Measurements from ENCODE around the gene KCNMA1.

KCNMA1 gene

DNA sequence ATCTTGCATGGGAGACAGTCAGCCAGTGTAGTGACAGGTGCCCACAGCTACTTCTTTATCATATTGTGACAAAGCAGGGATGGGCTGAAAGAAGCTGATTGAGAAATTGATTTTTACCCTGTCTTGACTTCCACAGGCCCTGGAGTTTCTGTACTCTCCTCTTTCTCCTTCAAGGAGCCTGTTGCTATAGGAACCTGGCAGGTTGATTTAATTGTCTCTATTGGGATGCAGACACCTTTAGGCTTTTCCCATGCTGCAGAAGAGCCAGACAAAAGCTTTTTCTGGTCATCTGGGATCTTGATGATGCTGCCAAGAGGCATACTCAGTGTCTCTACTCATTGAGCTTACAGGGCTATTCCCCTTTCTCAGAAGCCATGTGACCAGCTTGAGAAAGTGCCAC is 754.8 kb downstream of the KCNMA1 start:
- H3K27ac ChIP-seq = no peak overlapping the region
- TF ChIP-seq, protein P1, sequence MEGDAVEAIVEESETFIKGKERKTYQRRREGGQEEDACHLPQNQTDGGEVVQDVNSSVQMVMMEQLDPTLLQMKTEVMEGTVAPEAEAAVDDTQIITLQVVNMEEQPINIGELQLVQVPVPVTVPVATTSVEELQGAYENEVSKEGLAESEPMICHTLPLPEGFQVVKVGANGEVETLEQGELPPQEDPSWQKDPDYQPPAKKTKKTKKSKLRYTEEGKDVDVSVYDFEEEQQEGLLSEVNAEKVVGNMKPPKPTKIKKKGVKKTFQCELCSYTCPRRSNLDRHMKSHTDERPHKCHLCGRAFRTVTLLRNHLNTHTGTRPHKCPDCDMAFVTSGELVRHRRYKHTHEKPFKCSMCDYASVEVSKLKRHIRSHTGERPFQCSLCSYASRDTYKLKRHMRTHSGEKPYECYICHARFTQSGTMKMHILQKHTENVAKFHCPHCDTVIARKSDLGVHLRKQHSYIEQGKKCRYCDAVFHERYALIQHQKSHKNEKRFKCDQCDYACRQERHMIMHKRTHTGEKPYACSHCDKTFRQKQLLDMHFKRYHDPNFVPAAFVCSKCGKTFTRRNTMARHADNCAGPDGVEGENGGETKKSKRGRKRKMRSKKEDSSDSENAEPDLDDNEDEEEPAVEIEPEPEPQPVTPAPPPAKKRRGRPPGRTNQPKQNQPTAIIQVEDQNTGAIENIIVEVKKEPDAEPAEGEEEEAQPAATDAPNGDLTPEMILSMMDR (IDR thresholded peaks at IDR 0.05) = no peak
- TF ChIP-seq ZFX (IDR thresholded peaks at IDR 0.05; ENCODE audit: borderline replicate concordance) = no peak

DNA sequence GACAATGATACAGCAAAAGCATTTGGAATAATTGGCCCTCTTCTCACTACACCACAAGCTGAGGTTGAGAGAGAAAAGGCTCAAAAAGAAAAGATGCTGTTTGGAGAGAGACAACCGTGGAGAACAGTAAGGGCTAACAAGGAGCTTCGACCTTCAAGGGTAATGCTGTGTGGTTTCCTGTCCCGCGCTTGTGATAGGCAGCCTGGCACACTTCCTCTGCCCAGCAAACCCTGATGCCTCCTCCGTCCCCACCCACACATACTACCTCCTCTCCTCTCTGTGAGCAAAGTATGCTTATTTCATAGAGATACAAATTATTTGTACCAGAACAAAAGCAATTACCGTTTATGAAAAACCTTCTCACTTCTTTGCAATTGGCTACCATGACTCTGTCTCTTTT is 755.4 kb downstream of the KCNMA1 start:
- H3K27ac ChIP-seq = no peak overlapping the region
- TF ChIP-seq, protein P1 (IDR thresholded peaks at IDR 0.05) = no peak
- no peak for TF ChIP-seq ZFX (IDR thresholded peaks at IDR 0.05; ENCODE audit: borderline replicate concordance)

DNA sequence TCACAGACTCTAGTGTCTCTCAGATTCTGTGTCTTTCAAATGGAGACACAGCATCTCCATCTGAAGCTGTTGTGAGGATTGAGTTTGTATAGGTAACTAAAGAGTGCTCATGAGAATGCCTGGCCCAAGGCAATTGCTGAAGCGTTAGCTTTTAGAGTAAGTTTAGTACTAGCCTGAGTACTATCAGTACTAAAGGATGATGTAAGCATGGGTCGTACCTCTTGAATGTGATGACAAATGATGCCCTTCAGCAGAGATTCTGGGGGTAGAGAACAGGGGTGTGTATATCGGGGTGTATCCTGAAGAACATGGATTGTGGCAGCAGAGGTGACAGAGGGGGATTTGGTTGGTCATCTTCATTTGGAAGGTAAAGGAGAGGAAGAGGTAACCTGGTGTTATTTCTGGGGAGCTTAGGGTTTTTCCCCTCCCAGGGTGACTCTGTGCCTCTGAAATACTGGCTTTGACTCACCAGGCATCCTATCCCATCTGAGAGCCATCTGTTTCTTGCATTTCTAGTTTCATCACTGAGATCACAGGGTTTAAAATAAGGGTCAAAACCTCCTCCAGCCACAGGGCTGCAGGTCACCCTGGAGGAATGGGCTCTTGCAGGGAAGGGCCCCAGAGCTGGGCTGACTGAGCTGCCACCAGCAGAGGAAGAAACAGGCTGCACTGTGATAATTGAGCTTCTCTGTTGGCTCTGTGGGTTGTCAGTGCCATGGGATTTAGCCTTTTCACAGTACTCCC is 756.0 kb downstream of the KCNMA1 start:
- H3K27ac ChIP-seq = no peak overlapping the region
- no peak for TF ChIP-seq ZFX (IDR thresholded peaks at IDR 0.05; ENCODE audit: borderline replicate concordance)
- TF ChIP-seq, protein P1 (IDR thresholded peaks at IDR 0.05) = no peak

DNA sequence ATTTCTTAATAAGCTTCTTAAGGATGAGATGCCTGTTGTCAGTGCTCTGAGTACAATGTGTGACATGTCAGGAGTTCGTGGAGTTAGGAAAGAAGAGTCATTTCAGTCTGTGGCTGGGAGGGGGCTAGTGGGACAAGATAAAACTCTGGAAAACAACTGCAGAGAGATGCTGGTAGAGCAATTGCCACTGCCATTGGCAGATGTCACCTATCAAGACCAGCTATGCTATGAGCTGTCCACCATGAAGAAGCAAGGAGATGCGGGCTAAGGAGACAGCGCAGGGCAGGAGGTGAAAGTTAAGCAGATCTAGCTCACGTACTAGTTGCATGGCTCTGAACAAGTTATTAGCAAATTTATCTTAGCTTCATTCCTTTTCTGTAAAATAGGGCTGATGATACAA is 756.7 kb downstream of the KCNMA1 start:
- H3K27ac ChIP-seq = no peak overlapping the region
- TF ChIP-seq ZFX (IDR thresholded peaks at IDR 0.05; ENCODE audit: borderline replicate concordance) = no peak
- TF ChIP-seq, protein P1 (IDR thresholded peaks at IDR 0.05) = no peak

DNA sequence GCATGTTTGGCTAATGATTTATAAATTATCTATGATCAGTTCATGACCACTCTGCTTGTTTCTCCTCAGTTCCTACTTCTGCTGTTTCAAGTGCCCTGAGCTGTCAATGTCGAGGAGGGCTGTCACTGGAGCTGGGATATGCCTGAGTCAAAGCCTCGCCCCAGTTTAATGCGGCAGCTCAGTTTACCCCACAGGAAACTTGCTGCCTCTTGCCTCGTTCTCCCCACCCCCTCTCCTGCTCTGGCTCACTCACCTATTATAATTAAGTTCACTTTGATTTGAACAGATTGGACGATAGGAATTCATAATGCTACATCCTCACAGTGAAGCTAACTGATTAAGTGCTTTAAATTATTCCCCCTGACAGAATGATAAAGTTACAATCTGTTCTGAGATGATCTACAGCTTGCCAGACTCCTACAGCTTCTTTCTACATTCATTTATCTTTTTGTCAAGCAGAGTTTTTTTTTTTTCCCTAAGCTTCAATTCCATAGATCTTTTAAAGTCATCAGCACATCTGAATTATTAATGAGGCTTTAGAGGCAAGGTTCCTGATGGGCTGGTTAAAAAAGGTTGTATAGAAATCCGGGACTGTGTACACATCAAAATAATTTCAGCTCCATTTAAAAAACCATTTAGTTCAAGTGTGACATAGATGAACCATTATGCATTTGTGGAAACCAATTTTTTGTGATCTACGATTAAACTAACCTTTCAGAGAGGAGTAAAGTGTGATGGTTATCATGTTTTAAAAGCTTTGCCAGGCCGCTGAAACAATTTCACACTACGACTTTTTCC is 758.3 kb downstream of the KCNMA1 start:
- TF ChIP-seq ZFX (IDR thresholded peaks at IDR 0.05; ENCODE audit: borderline replicate concordance) = no peak
- TF ChIP-seq, protein P1 (IDR thresholded peaks at IDR 0.05) = no peak
- H3K27ac ChIP-seq = no peak overlapping the region

DNA sequence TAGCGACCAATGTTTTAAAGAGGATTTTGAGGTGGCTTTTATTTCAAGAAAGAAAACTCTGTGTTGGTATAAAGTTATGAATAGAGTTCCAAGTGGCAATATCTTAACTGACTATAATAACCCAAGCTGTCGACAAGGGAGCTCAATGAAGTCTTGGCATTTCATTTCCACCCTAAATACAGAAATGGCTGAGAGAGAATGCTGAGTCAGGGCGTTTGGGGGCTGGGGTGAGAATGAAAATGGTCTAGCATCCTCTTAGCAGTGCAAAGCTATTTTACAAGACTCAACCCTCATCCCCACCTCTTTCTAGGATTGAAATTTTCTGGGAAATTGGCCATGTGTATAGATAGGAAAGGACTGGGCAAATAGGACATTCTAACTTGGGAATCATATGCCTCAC is 759.1 kb downstream of the KCNMA1 start:
- H3K27ac ChIP-seq = no peak overlapping the region
- no peak for TF ChIP-seq ZFX (IDR thresholded peaks at IDR 0.05; ENCODE audit: borderline replicate concordance)
- TF ChIP-seq, protein P1 (IDR thresholded peaks at IDR 0.05) = no peak

DNA sequence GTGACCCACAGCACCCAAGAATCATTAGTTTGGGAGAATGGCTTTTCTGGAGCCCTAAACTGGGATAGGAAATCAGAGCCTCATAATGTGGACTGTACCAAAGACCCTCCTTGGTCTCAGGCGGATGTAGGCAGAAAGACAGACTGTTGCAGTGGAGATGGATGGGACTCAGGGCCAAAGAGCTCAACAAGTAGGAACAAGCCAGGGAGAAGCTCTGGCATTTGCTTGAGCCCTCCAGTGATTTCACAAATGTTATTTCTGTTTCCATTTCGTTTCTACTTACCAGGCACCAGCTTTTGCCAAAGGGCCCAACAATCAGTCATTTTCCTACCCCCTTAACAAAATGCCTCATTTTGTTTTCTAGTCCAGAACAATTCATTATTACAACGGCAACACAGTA is 762.7 kb downstream of the KCNMA1 start:
- no peak overlapping the region for H3K27ac ChIP-seq
- TF ChIP-seq, protein P1 (IDR thresholded peaks at IDR 0.05) = no peak
- TF ChIP-seq ZFX (IDR thresholded peaks at IDR 0.05; ENCODE audit: borderline replicate concordance) = no peak

All from 22Rv1 (cell line).